GM18499 (cell line): ENCODE measurements around the gene CACTIN.
"Not testable (repeated sequence)": the region's sequence is repeated elsewhere in the genome, so short reads cannot be mapped to it uniquely, and the experiment has no call there.

Source experiments
- ATAC-seq: cut with Tn5 transposase; IDR thresholded peaks from one replicate; pipeline ENCODE4 v1.9.1; 2021; ENCODE audit warnings: moderate number of reproducible peaks; ENCODE audit not compliant: insufficient read depth, unreplicated experiment

Gene CACTIN

GRCh38 chr19:3575949-3576673 lies 50.5 kb downstream of the CACTIN start:
- no peak for ATAC-seq

GRCh38 chr19:3575260-3575741 lies 51.3 kb downstream of the CACTIN start:
- no peak for ATAC-seq

- no peak for ATAC-seq
Measured at GRCh38 chr19:3573858-3574637, 52.5 kb downstream of the CACTIN start.

- ATAC-seq: no peak
Measured at GRCh38 chr19:3573162-3573857, 53.3 kb downstream of the CACTIN start.

- no peak for ATAC-seq
Measured at GRCh38 chr19:3572855-3573161, 53.8 kb downstream of the CACTIN start, which contains the start of gene HMG20B. HMG20B (plus strand) TSS chr19:3572944; CDS start chr19:3573310, 366 bp downstream.

- peak; percentile 76 for ATAC-seq
Measured at GRCh38 chr19:3572132-3572854, 54.3 kb downstream of the CACTIN start.

GRCh38 chr19:3570606-3571011 lies 56.0 kb downstream of the CACTIN start:
- no peak for ATAC-seq

- ATAC-seq: not testable (repeated sequence)
Measured at GRCh38 chr19:3570042-3570441, 56.5 kb downstream of the CACTIN start.

GRCh38 chr19:3565139-3565538 lies 61.5 kb downstream of the CACTIN start:
- ATAC-seq: no peak

GRCh38 chr19:3563709-3564524 lies 62.7 kb downstream of the CACTIN start:
- ATAC-seq: no peak
